ENCODE measurements around the gene BPI. TPM values are rescaled to one million over a fixed set of nuclear protein-coding genes. Genes with fewer than 3 reads are reported as not detected.

The BPI gene
- total RNA-seq, 2 experiments from 2014 or later = 0.14 TPM; not detected in 1

- Mint-ChIP-seq H3K4me1 (ENCODE audit: low read depth) (no peaks in the 10 kb centered on the region), H3K9me3 (no peaks in the 10 kb centered on the region), H3K36me3 (ENCODE audit: low read depth) (no peaks in the 10 kb centered on the region), H3K27ac (no peak overlapping the region), H3K4me3 (no peak overlapping the region), H3K27me3 (peaks cover 36% of the 10 kb centered on the region)
- DNase-seq (no peak), ATAC-seq (ENCODE audit: poor library complexity) (no peak)
- ChIA-PET POLR2A (no interaction called here), CTCF (no interaction called here)
- TF ChIP-seq, protein P1, sequence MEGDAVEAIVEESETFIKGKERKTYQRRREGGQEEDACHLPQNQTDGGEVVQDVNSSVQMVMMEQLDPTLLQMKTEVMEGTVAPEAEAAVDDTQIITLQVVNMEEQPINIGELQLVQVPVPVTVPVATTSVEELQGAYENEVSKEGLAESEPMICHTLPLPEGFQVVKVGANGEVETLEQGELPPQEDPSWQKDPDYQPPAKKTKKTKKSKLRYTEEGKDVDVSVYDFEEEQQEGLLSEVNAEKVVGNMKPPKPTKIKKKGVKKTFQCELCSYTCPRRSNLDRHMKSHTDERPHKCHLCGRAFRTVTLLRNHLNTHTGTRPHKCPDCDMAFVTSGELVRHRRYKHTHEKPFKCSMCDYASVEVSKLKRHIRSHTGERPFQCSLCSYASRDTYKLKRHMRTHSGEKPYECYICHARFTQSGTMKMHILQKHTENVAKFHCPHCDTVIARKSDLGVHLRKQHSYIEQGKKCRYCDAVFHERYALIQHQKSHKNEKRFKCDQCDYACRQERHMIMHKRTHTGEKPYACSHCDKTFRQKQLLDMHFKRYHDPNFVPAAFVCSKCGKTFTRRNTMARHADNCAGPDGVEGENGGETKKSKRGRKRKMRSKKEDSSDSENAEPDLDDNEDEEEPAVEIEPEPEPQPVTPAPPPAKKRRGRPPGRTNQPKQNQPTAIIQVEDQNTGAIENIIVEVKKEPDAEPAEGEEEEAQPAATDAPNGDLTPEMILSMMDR (IDR thresholded peaks at IDR 0.05) = no peak
- peaks cover 2 to 16% of the 10 kb centered on the region in 2 experiments for H3K27me3 ChIP-seq (ENCODE audit: control insufficient read depth in 1 of 2, insufficient read depth in 2 of 2, low read length in 2 of 2)
- peaks cover 0 to 9% of the 10 kb centered on the region in 2 experiments for H3K9me3 ChIP-seq (ENCODE audit: control insufficient read depth in 1 of 2, insufficient read depth in 1 of 2, low read length in 2 of 2)
- H3K4me3 ChIP-seq (ENCODE audit: low read length) = no peak overlapping the region
- no peaks in the 10 kb centered on the region for H3K36me3 ChIP-seq (ENCODE audit: insufficient read depth, low read length)
- H3K4me1 ChIP-seq (ENCODE audit: insufficient read depth, low read length) = no peaks in the 10 kb centered on the region
- intact Hi-C loops (cut with DNase I, micrococcal nuclease) = no loop called here
- no peak overlapping the region for H3K27ac ChIP-seq (ENCODE audit: low read depth in 1 of 2, low read length in 2 of 2)
Measured at GRCh38 chr20:38386851-38387250, 82.9 kb downstream of the BPI start.

Other genes starting within 250 kb of the BPI start
- gene TGM2, start 138.9 kb upstream of the BPI start, total RNA-seq = under 1 TPM; 0.06 to 0.27 TPM
- gene KIAA1755, start 43.4 kb upstream of the BPI start, total RNA-seq = not detected
- gene LBP, start 42.3 kb downstream of the BPI start, total RNA-seq = not detected
- gene SNHG17, start 131.2 kb downstream of the BPI start, total RNA-seq = 10 to 100 TPM; 94.1 to 99.3 TPM
- 10 to 100 TPM; 30.4 to 31.9 TPM for gene RALGAPB, start 168.7 kb downstream of the BPI start, total RNA-seq